ENCODE data around the gene SERTAD2.

Gene SERTAD2

GRCh38 chr2:64581777-64582539 is 71.8 kb downstream of the SERTAD2 start:
- TF ChIP-seq, protein P1, sequence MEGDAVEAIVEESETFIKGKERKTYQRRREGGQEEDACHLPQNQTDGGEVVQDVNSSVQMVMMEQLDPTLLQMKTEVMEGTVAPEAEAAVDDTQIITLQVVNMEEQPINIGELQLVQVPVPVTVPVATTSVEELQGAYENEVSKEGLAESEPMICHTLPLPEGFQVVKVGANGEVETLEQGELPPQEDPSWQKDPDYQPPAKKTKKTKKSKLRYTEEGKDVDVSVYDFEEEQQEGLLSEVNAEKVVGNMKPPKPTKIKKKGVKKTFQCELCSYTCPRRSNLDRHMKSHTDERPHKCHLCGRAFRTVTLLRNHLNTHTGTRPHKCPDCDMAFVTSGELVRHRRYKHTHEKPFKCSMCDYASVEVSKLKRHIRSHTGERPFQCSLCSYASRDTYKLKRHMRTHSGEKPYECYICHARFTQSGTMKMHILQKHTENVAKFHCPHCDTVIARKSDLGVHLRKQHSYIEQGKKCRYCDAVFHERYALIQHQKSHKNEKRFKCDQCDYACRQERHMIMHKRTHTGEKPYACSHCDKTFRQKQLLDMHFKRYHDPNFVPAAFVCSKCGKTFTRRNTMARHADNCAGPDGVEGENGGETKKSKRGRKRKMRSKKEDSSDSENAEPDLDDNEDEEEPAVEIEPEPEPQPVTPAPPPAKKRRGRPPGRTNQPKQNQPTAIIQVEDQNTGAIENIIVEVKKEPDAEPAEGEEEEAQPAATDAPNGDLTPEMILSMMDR (IDR thresholded peaks at IDR 0.05; ENCODE audit: low read depth, low read length): no peak
- TF ChIP-seq MAX (IDR thresholded peaks at IDR 0.05; ENCODE audit: low read depth, low read length) (no peak), POLR2A (IDR thresholded peaks at IDR 0.05; ENCODE audit: extremely low read depth, insufficient read length) (no peak)
- no peak overlapping the region for H3K4me3 ChIP-seq (ENCODE audit: low read depth, low read length)
- DNase-seq (ENCODE audit: low read depth): no peak
